ENCODE data around the gene EXOC8. TPM values are rescaled to one million over a fixed set of nuclear protein-coding genes. Genes with fewer than 3 reads are reported as not detected.

EXOC8 gene
- total and polyA plus RNA-seq, 2 of the 8 experiments (the other 6 are each of a cell fraction or from before 2014, with no cell fraction given) = 2.0 to 9.8 TPM

DNA sequence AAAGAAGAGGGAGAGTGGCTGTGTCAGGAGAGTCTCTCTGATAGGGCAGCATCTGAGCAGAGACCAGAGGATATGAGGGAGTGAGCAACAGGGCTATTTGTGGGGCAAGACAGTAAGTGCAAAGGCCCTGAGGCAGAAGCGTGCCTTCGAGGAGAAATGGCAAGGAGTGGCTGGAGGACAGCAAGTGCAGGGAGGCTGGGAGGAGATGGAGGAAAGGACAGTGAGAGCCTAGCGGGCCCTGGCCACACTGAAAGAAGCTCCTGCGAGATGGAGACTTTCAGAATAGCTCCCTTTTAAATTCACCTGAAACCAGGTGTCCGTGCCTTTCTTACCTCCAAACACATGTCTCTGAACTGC, 25.2 kb downstream of the EXOC8 start:
- no peak overlapping the region for H4K91ac ChIP-seq (replicated peaks; ENCODE audit: insufficient read length, low read length)
- no peak overlapping the region for H2BK15ac ChIP-seq (ENCODE audit: low read length)
- no peak overlapping the region for H2BK12ac ChIP-seq (ENCODE audit: low read depth, low read length)
- CTCF ChIA-PET (ENCODE audit: partially characterized antibody) = interaction anchor here (0.9 to 1.6 kb wide), 3 partner anchors 26 to 289 kb away, joined by 3 to 5 read pairs (median 4); partner anchors contain the start of genes EXOC8 and SPRTN
- POLR2A ChIA-PET (ENCODE audit: partially characterized antibody) = no interaction called here
- no peaks in the 10 kb centered on the region for H3K79me2 ChIP-seq (ENCODE audit: control insufficient read depth in 1 of 2, insufficient read depth in 2 of 2, low read length in 2 of 2)
- no peak overlapping the region for H4K8ac ChIP-seq (ENCODE audit: extremely low read depth, insufficient read depth, low read length)
- H3K56ac ChIP-seq (replicated peaks; ENCODE audit: insufficient read length, low read depth, low read length) = no peak overlapping the region
- H3K4me3 ChIP-seq (ENCODE audit: extremely low read depth in 1 of 4, insufficient read depth in 2 of 4, low read depth in 3 of 4, low read length in 4 of 4) = no peak overlapping the region
- H2BK20ac ChIP-seq (ENCODE audit: low read length) = no peak overlapping the region
- H3K4me1 ChIP-seq (replicated peaks in 1 of 4; ENCODE audit: control insufficient read depth in 3 of 4, insufficient read depth in 4 of 4, low read length in 3 of 4) = no peaks in the 10 kb centered on the region
- no peak for DNase-seq (ENCODE audit: low read depth in 1 of 2, low spot score in 2 of 2)
- no peak overlapping the region for H2BK5ac ChIP-seq (ENCODE audit: low read depth, low read length)
- no peak overlapping the region for H3K23ac ChIP-seq (ENCODE audit: insufficient read length)
- WGBS, 2 experiments (ENCODE audit: extremely low coverage in 1 of 2, insufficient coverage in 1 of 2, insufficient read length in 1 of 2, insufficient replicate concordance in 2 of 2, low coverage in 1 of 2, low lambda C conversion rate in 2 of 2, missing lambda C conversion rate in 1 of 2) = 87% methylated on average over 5 of the region's 5 CpGs; no CpG with 5 or more reads in 1 of the 2 experiments
- peaks cover 0 to 3% of the 10 kb centered on the region in 2 experiments; a peak in 1 of 4 replicates for H3K9me3 ChIP-seq (ENCODE audit: insufficient read depth in 2 of 2, low read depth in 1 of 2, low read length in 1 of 2)
- H4K5ac ChIP-seq (ENCODE audit: insufficient read length, low read depth, low read length) = no peak overlapping the region
- H3K18ac ChIP-seq (ENCODE audit: extremely low read depth, low read length) = no peak overlapping the region
- no peak overlapping the region for H3K4ac ChIP-seq (replicated peaks; ENCODE audit: insufficient read length, low read depth, low read length)
- no peak overlapping the region for H3K14ac ChIP-seq (ENCODE audit: insufficient read length)
- H2BK120ac ChIP-seq (replicated peaks; ENCODE audit: low read depth, low read length) = no peak overlapping the region
- no peak overlapping the region for H3K4me2 ChIP-seq (ENCODE audit: insufficient read depth in 1 of 2, low read depth in 2 of 2, low read length in 2 of 2)
- no peaks in the 10 kb centered on the region for H3K27me3 ChIP-seq (replicated peaks in 1 of 4; ENCODE audit: control insufficient read depth in 3 of 4, extremely low read depth in 1 of 4, insufficient read depth in 3 of 4, low read length in 3 of 4)
- no peak overlapping the region for H2AFZ ChIP-seq (ENCODE audit: low read length)
- no peak for FAIRE-seq
- H4K20me1 ChIP-seq (replicated peaks in 1 of 2; ENCODE audit: control insufficient read depth in 1 of 2, insufficient read depth in 2 of 2, low read length in 2 of 2) = no peaks in the 10 kb centered on the region
- H3K27ac ChIP-seq (ENCODE audit: low read depth, low read length) = no peak overlapping the region
- no peaks in the 10 kb centered on the region; the same call in 1 of the 2 replicates for H3K79me1 ChIP-seq (ENCODE audit: low read depth, low read length)
- H2AK5ac ChIP-seq (ENCODE audit: low read depth, low read length) = no peak overlapping the region
- H3K9ac ChIP-seq (replicated peaks in 1 of 4; ENCODE audit: extremely low read depth in 1 of 4, low read depth in 3 of 4, low read length in 3 of 4) = no peak overlapping the region
- no peaks in the 10 kb centered on the region for H3K23me2 ChIP-seq (ENCODE audit: low read depth, low read length)
- H3K36me3 ChIP-seq (ENCODE audit: control insufficient read depth in 2 of 4, insufficient read depth in 4 of 4, low read length in 3 of 4) = no peaks in the 10 kb centered on the region
- TF ChIP-seq SUZ12 (IDR thresholded peaks at IDR 0.05; ENCODE audit: low read length) = no peak
- no peak for TF ChIP-seq GTF2F1 (IDR thresholded peaks at IDR 0.05; ENCODE audit: borderline replicate concordance, low read depth, low read length)
- TF ChIP-seq, protein P1, sequence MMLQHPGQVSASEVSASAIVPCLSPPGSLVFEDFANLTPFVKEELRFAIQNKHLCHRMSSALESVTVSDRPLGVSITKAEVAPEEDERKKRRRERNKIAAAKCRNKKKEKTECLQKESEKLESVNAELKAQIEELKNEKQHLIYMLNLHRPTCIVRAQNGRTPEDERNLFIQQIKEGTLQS (IDR thresholded peaks at IDR 0.05; ENCODE audit: insufficient read depth, low read depth, low read length) = no peak
- TF ChIP-seq CBX8 (IDR thresholded peaks at IDR 0.05; ENCODE audit: borderline replicate concordance, low read depth, low read length) = no peak
- TF ChIP-seq TCF12 (IDR thresholded peaks at IDR 0.05; ENCODE audit: low read depth, low read length) = no peak
- TF ChIP-seq SRF (IDR thresholded peaks at IDR 0.05; ENCODE audit: low read depth, low read length) = no peak
- no peak for TF ChIP-seq RNF2 (IDR thresholded peaks at IDR 0.05; ENCODE audit: borderline replicate concordance, low read depth, low read length, missing control alignments, poor library complexity, severe bottlenecking)
- no peak for TF ChIP-seq KDM5A (IDR thresholded peaks at IDR 0.05; ENCODE audit: low read length)
- TF ChIP-seq RAD21 (IDR thresholded peaks at IDR 0.05 in 1 of 2, conservative IDR thresholded peaks at IDR 0.05 in 1 of 2; ENCODE audit: low read depth in 2 of 2, low read length in 2 of 2) = no peak
- TF ChIP-seq JUND (IDR thresholded peaks at IDR 0.05; ENCODE audit: low read length) = no peak
- no peak for TF ChIP-seq SIN3A (conservative IDR thresholded peaks at IDR 0.05 in 1 of 2, IDR thresholded peaks at IDR 0.05 in 1 of 2; ENCODE audit: low read depth in 1 of 2, low read length in 2 of 2)
- TF ChIP-seq TAF7 (optimal IDR thresholded peaks at IDR 0.05; ENCODE audit: borderline replicate concordance, low read depth, low read length) = no peak
